ENCODE results near the gene KRTAP3-1.

KRTAP3-1 gene

GRCh38 chr17:40995116-40995515, 13.8 kb downstream of the KRTAP3-1 start:
- Histone ChIP-seq H3K9me3 (ENCODE audit: low read depth, low read length) (no peaks in the 10 kb centered on the region), H3K9ac (ENCODE audit: insufficient read length) (no peak overlapping the region), H3K4me3 (no peak overlapping the region), H3K36me3 (ENCODE audit: insufficient read depth, low read length) (peaks cover 3% of the 10 kb centered on the region; the same call in 1 of the 2 replicates), H3K27ac (no peak overlapping the region)
- no peak for DNase-seq (ENCODE audit: low read depth, low spot score)
- TF ChIP-seq POLR2AphosphoS5 (IDR thresholded peaks at IDR 0.05; ENCODE audit: borderline replicate concordance, low read depth, low read length) (no peak), EZH2 (IDR thresholded peaks at IDR 0.05) (no peak), FOXP2 (optimal IDR thresholded peaks at IDR 0.05; ENCODE audit: control extremely low read depth, extremely low read length, insufficient read depth) (no peak)

- peaks cover 3% of the 10 kb centered on the region; the same call in 1 of the 2 replicates for H3K36me3 ChIP-seq (ENCODE audit: insufficient read depth, low read length)
- TF ChIP-seq FOXP2 (optimal IDR thresholded peaks at IDR 0.05; ENCODE audit: control extremely low read depth, extremely low read length, insufficient read depth) (no peak), POLR2AphosphoS5 (IDR thresholded peaks at IDR 0.05; ENCODE audit: borderline replicate concordance, low read depth, low read length) (no peak), EZH2 (IDR thresholded peaks at IDR 0.05) (no peak)
- no peak within 1 kb of the TSS for H3K4me3 ChIP-seq
- H3K27ac ChIP-seq: no peak within 1 kb of the TSS
- no peaks in the 10 kb centered on the region for H3K9me3 ChIP-seq (ENCODE audit: low read depth, low read length)
- no peak for DNase-seq (ENCODE audit: low read depth, low spot score)
- H3K9ac ChIP-seq (ENCODE audit: insufficient read length): no peak within 1 kb of the TSS
Measured at GRCh38 chr17:40993839-40994238, 15.1 kb downstream of the KRTAP3-1 start, which contains the start of gene KRTAP3-3. KRTAP3-3 (minus strand) TSS chr17:40994164; CDS start chr17:40994097, 67 bp downstream.

GRCh38 chr17:40993084-40993483, 15.8 kb downstream of the KRTAP3-1 start:
- TF ChIP-seq POLR2AphosphoS5 (IDR thresholded peaks at IDR 0.05; ENCODE audit: borderline replicate concordance, low read depth, low read length): no peak
- no peak for TF ChIP-seq EZH2 (IDR thresholded peaks at IDR 0.05)
- no peak for TF ChIP-seq FOXP2 (optimal IDR thresholded peaks at IDR 0.05; ENCODE audit: control extremely low read depth, extremely low read length, insufficient read depth)
- no peak overlapping the region for H3K4me3 ChIP-seq
- H3K36me3 ChIP-seq (ENCODE audit: insufficient read depth, low read length): peaks cover 3% of the 10 kb centered on the region; the same call in 1 of the 2 replicates
- H3K9me3 ChIP-seq (ENCODE audit: low read depth, low read length): no peaks in the 10 kb centered on the region
- no peak overlapping the region for H3K27ac ChIP-seq
- H3K9ac ChIP-seq (ENCODE audit: insufficient read length): no peak overlapping the region
- no peak for DNase-seq (ENCODE audit: low read depth, low spot score)

GRCh38 chr17:40992666-40993065, 16.3 kb downstream of the KRTAP3-1 start:
- DNase-seq (ENCODE audit: low read depth, low spot score): no peak
- Histone ChIP-seq H3K9me3 (ENCODE audit: low read depth, low read length) (no peaks in the 10 kb centered on the region), H3K27ac (no peak overlapping the region), H3K4me3 (no peak overlapping the region), H3K36me3 (ENCODE audit: insufficient read depth, low read length) (peaks cover 3% of the 10 kb centered on the region; the same call in 1 of the 2 replicates), H3K9ac (ENCODE audit: insufficient read length) (no peak overlapping the region)
- TF ChIP-seq POLR2AphosphoS5 (IDR thresholded peaks at IDR 0.05; ENCODE audit: borderline replicate concordance, low read depth, low read length): no peak
- TF ChIP-seq FOXP2 (optimal IDR thresholded peaks at IDR 0.05; ENCODE audit: control extremely low read depth, extremely low read length, insufficient read depth): no peak
- TF ChIP-seq EZH2 (IDR thresholded peaks at IDR 0.05): no peak

- no peak overlapping the region for H3K27ac ChIP-seq
- DNase-seq (ENCODE audit: low read depth, low spot score): no peak
- H3K36me3 ChIP-seq (ENCODE audit: insufficient read depth, low read length): peaks cover 3% of the 10 kb centered on the region; the same call in 1 of the 2 replicates
- no peak overlapping the region for H3K4me3 ChIP-seq
- TF ChIP-seq FOXP2 (optimal IDR thresholded peaks at IDR 0.05; ENCODE audit: control extremely low read depth, extremely low read length, insufficient read depth) (no peak), POLR2AphosphoS5 (IDR thresholded peaks at IDR 0.05; ENCODE audit: borderline replicate concordance, low read depth, low read length) (no peak), EZH2 (IDR thresholded peaks at IDR 0.05) (no peak)
- H3K9ac ChIP-seq (ENCODE audit: insufficient read length): no peak overlapping the region
- H3K9me3 ChIP-seq (ENCODE audit: low read depth, low read length): no peaks in the 10 kb centered on the region
Measured at GRCh38 chr17:40986920-40987319, 22.0 kb downstream of the KRTAP3-1 start.

- H3K9ac ChIP-seq (ENCODE audit: insufficient read length): no peak within 1 kb of the TSS
- TF ChIP-seq POLR2AphosphoS5 (IDR thresholded peaks at IDR 0.05; ENCODE audit: borderline replicate concordance, low read depth, low read length) (no peak), EZH2 (IDR thresholded peaks at IDR 0.05) (no peak), FOXP2 (optimal IDR thresholded peaks at IDR 0.05; ENCODE audit: control extremely low read depth, extremely low read length, insufficient read depth) (no peak)
- no peaks in the 10 kb centered on the region for H3K9me3 ChIP-seq (ENCODE audit: low read depth, low read length)
- H3K27ac ChIP-seq: no peak within 1 kb of the TSS
- H3K36me3 ChIP-seq (ENCODE audit: insufficient read depth, low read length): no peaks in the 10 kb centered on the region
- DNase-seq (ENCODE audit: low read depth, low spot score): no peak
- no peak within 1 kb of the TSS for H3K4me3 ChIP-seq
Measured at GRCh38 chr17:40984226-40984625, 24.7 kb downstream of the KRTAP3-1 start, which contains the start of gene KRT40. KRT40 (minus strand) TSS chr17:40984326; CDS start chr17:40984273, 53 bp downstream.

- no peak for DNase-seq (ENCODE audit: low read depth, low spot score)
- TF ChIP-seq EZH2 (IDR thresholded peaks at IDR 0.05) (no peak), FOXP2 (optimal IDR thresholded peaks at IDR 0.05; ENCODE audit: control extremely low read depth, extremely low read length, insufficient read depth) (no peak), POLR2AphosphoS5 (IDR thresholded peaks at IDR 0.05; ENCODE audit: borderline replicate concordance, low read depth, low read length) (no peak)
- Histone ChIP-seq H3K4me3 (no peak overlapping the region), H3K9me3 (ENCODE audit: low read depth, low read length) (no peaks in the 10 kb centered on the region), H3K27ac (no peak overlapping the region), H3K36me3 (ENCODE audit: insufficient read depth, low read length) (no peaks in the 10 kb centered on the region), H3K9ac (ENCODE audit: insufficient read length) (no peak overlapping the region)
Measured at GRCh38 chr17:40981115-40981514, 27.8 kb downstream of the KRTAP3-1 start.

- H3K4me3 ChIP-seq: no peak overlapping the region
- no peaks in the 10 kb centered on the region for H3K9me3 ChIP-seq (ENCODE audit: low read depth, low read length)
- no peaks in the 10 kb centered on the region for H3K36me3 ChIP-seq (ENCODE audit: insufficient read depth, low read length)
- TF ChIP-seq FOXP2 (optimal IDR thresholded peaks at IDR 0.05; ENCODE audit: control extremely low read depth, extremely low read length, insufficient read depth) (no peak), POLR2AphosphoS5 (IDR thresholded peaks at IDR 0.05; ENCODE audit: borderline replicate concordance, low read depth, low read length) (no peak), EZH2 (IDR thresholded peaks at IDR 0.05) (no peak)
- 0 out of 2 replicates have a peak overlapping the region, but pooled peaks have one; percentile 21 for H3K27ac ChIP-seq
- H3K9ac ChIP-seq (ENCODE audit: insufficient read length): no peak overlapping the region
- no peak for DNase-seq (ENCODE audit: low read depth, low spot score)
Measured at GRCh38 chr17:40980596-40980995, 28.3 kb downstream of the KRTAP3-1 start.

GRCh38 chr17:40980117-40980516, 28.8 kb downstream of the KRTAP3-1 start:
- TF ChIP-seq POLR2AphosphoS5 (IDR thresholded peaks at IDR 0.05; ENCODE audit: borderline replicate concordance, low read depth, low read length) (no peak), FOXP2 (optimal IDR thresholded peaks at IDR 0.05; ENCODE audit: control extremely low read depth, extremely low read length, insufficient read depth) (no peak), EZH2 (IDR thresholded peaks at IDR 0.05) (no peak)
- DNase-seq (ENCODE audit: low read depth, low spot score): no peak
- Histone ChIP-seq H3K36me3 (ENCODE audit: insufficient read depth, low read length) (no peaks in the 10 kb centered on the region), H3K4me3 (no peak overlapping the region), H3K27ac (no peak overlapping the region), H3K9me3 (ENCODE audit: low read depth, low read length) (no peaks in the 10 kb centered on the region), H3K9ac (ENCODE audit: insufficient read length) (no peak overlapping the region)

Data from SK-N-MC (cell line).